NT2/D1 (cell line): ENCODE data around the gene SPOCK1.

Experiments used
- SUZ12 ChIP-seq: IDR thresholded peaks from 2 replicates; pipeline ENCODE4 v1.6.1; 2011; ENCODE audit not compliant: insufficient read length, insufficient read depth; ENCODE audit errors: extremely low read depth
- YY1 ChIP-seq: IDR thresholded peaks from 2 replicates; pipeline ENCODE4 v1.6.1; 2011; ENCODE audit not compliant: insufficient read length, insufficient read depth
- ZNF274 ChIP-seq: IDR thresholded peaks from 2 replicates; pipeline ENCODE4 v1.6.1; 2011; ENCODE audit warnings: mild to moderate bottlenecking, low read depth, low read length

- no peak for TF ChIP-seq YY1
- TF ChIP-seq ZNF274, result no peak
- TF ChIP-seq SUZ12, result no peak
These were observed 291.9 kb downstream of the SPOCK1 start for GRCh38 chr5:137207023-137207760.
